GM12891 (cell line): ENCODE results near the gene CHRNB1.

Source experiments
- DNase-seq: peaks from one replicate; pipeline ENCODE4 v3.0.0; 2011; ENCODE audit warnings: low spot score; ENCODE audit not compliant: insufficient read length
- FAIRE-seq: peaks from 2 replicates; lab custom pipeline; 2011; peaks lifted over from hg19 to GRCh38; lab: Jason Lieb, UNC
- PAX5 ChIP-seq: IDR thresholded peaks from 2 replicates; pipeline ENCODE4 v1.6.1; 2011; ENCODE audit warnings: low read length, moderate library complexity, mild to moderate bottlenecking; ENCODE audit not compliant: insufficient read depth, severe bottlenecking
- POLR2A ChIP-seq: IDR thresholded peaks from 2 replicates; pipeline ENCODE4 v1.6.1; 2011; ENCODE audit warnings: low read depth, low read length, control low read depth
- POLR2AphosphoS5 ChIP-seq: IDR thresholded peaks from 2 replicates; pipeline ENCODE4 v1.6.1; 2011; ENCODE audit warnings: low read depth, low read length, control low read depth
- POU2F2 ChIP-seq: IDR thresholded peaks from 2 replicates; pipeline ENCODE4 v1.6.1; 2011; ENCODE audit warnings: low read depth, mild to moderate bottlenecking, control low read depth, low read length, moderate library complexity
- SPI1 ChIP-seq: IDR thresholded peaks from 2 replicates; pipeline ENCODE4 v1.6.1; 2011; ENCODE audit warnings: low read depth, low read length, control low read depth
- TAF1 ChIP-seq: IDR thresholded peaks from 2 replicates; pipeline ENCODE4 v1.6.1; 2011; ENCODE audit warnings: low read depth, low read length, control low read depth

CHRNB1 gene

GRCh38 chr17:7497228-7497627, 52.4 kb downstream of the CHRNB1 start:
- DNase-seq (no peak), FAIRE-seq (no peak)
- TF ChIP-seq POLR2A (0 out of 2 replicates have a peak, but pooled peaks have one; percentile 6), TAF1 (no peak), PAX5 (no peak), POLR2AphosphoS5 (no peak)

GRCh38 chr17:7497636-7498035, 52.8 kb downstream of the CHRNB1 start:
- FAIRE-seq (no peak), DNase-seq (no peak)
- TF ChIP-seq PAX5 = no peak
- TF ChIP-seq POLR2A = no peak
- no peak for TF ChIP-seq TAF1
- TF ChIP-seq SPI1 = no peak
- TF ChIP-seq POU2F2 = no peak
- no peak for TF ChIP-seq POLR2AphosphoS5

GRCh38 chr17:7499161-7499560, 54.3 kb downstream of the CHRNB1 start:
- TF ChIP-seq SPI1 (no peak), POU2F2 (no peak), PAX5 (no peak), POLR2A (no peak), POLR2AphosphoS5 (no peak), TAF1 (no peak)
- no peak for DNase-seq
- FAIRE-seq = no peak

- TF ChIP-seq PAX5 (no peak), TAF1 (no peak), POLR2A (no peak), POLR2AphosphoS5 (no peak), POU2F2 (no peak), SPI1 (no peak)
- DNase-seq = no peak
- FAIRE-seq = no peak
These were observed 56.9 kb downstream of the CHRNB1 start for GRCh38 chr17:7501729-7502128.

- TF ChIP-seq SPI1 = no peak
- TF ChIP-seq TAF1 = no peak
- TF ChIP-seq PAX5 = no peak
- TF ChIP-seq POLR2AphosphoS5 = no peak
- TF ChIP-seq POU2F2 = no peak
- no peak for TF ChIP-seq POLR2A
- no peak for FAIRE-seq
- DNase-seq = no peak
These were observed 57.4 kb downstream of the CHRNB1 start for GRCh38 chr17:7502171-7502847.

GRCh38 chr17:7502987-7503386, 58.1 kb downstream of the CHRNB1 start:
- FAIRE-seq (peak; percentile 5), DNase-seq (no peak)
- TF ChIP-seq POU2F2 = no peak
- TF ChIP-seq PAX5 = no peak
- TF ChIP-seq POLR2A = no peak
- peak; percentile 40; the same call in 1 of the 2 replicates for TF ChIP-seq POLR2AphosphoS5
- no peak for TF ChIP-seq TAF1
- TF ChIP-seq SPI1 = no peak

- no peak for TF ChIP-seq POLR2AphosphoS5
- no peak for TF ChIP-seq PAX5
- TF ChIP-seq POLR2A = no peak; the same call in 1 of the 2 replicates
- no peak for TF ChIP-seq POU2F2
- no peak for TF ChIP-seq SPI1
- TF ChIP-seq TAF1 = no peak
- no peak for DNase-seq
- no peak for FAIRE-seq
These were observed 58.7 kb downstream of the CHRNB1 start for GRCh38 chr17:7503521-7503920.
